ENCODE measurements around the gene KCNJ12. TPM values are rescaled to one million over a fixed set of nuclear protein-coding genes. Genes with fewer than 3 reads are reported as not detected.

KCNJ12 gene
- total RNA-seq, 1 experiment from 2014 or later = 2.3 TPM

DNA sequence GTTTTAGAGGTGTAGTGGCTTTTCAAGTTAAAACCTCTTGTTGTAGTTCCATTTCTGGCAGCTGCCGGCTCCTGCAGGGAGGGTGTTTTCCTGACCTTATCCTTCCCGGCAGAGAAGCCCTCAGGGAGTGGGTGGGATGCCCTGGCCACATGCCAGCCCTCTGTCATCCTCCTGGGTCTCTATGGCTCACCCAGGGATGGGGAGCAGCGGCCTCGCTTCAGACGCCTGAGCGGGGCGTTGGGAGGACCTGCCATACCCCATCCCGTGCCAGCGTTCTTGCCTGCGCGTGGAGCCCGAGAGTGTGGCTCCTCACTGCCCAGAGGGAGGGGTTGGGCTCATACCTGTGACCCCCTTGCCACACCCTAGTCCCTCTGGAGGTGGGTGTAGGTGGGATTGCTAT is 11.9 kb downstream of the KCNJ12 start:
- no peak for DNase-seq (ENCODE audit: low spot score)
- Mint-ChIP-seq H3K4me3 (no peak overlapping the region), H3K36me3 (no peaks in the 10 kb centered on the region), H3K4me1 (no peaks in the 10 kb centered on the region), H3K27me3 (ENCODE audit: low read depth) (no peaks in the 10 kb centered on the region), H3K9me3 (no peaks in the 10 kb centered on the region), H3K27ac (no peak overlapping the region)
- no peak for ATAC-seq
- ChIA-PET CTCF (no interaction called here), POLR2A (no interaction called here)
- TF ChIP-seq, protein P1, sequence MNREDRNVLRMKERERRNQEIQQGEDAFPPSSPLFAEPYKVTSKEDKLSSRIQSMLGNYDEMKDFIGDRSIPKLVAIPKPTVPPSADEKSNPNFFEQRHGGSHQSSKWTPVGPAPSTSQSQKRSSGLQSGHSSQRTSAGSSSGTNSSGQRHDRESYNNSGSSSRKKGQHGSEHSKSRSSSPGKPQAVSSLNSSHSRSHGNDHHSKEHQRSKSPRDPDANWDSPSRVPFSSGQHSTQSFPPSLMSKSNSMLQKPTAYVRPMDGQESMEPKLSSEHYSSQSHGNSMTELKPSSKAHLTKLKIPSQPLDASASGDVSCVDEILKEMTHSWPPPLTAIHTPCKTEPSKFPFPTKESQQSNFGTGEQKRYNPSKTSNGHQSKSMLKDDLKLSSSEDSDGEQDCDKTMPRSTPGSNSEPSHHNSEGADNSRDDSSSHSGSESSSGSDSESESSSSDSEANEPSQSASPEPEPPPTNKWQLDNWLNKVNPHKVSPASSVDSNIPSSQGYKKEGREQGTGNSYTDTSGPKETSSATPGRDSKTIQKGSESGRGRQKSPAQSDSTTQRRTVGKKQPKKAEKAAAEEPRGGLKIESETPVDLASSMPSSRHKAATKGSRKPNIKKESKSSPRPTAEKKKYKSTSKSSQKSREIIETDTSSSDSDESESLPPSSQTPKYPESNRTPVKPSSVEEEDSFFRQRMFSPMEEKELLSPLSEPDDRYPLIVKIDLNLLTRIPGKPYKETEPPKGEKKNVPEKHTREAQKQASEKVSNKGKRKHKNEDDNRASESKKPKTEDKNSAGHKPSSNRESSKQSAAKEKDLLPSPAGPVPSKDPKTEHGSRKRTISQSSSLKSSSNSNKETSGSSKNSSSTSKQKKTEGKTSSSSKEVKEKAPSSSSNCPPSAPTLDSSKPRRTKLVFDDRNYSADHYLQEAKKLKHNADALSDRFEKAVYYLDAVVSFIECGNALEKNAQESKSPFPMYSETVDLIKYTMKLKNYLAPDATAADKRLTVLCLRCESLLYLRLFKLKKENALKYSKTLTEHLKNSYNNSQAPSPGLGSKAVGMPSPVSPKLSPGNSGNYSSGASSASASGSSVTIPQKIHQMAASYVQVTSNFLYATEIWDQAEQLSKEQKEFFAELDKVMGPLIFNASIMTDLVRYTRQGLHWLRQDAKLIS (CRISPR knock-in tag; IDR thresholded peaks at IDR 0.05; ENCODE audit: borderline replicate concordance) = no peak
- TF ChIP-seq ZNF416 (CRISPR knock-in tag; IDR thresholded peaks at IDR 0.05) (no peak), GTF2I (CRISPR knock-in tag; conservative IDR thresholded peaks at IDR 0.05) (no peak), FOXK1 (CRISPR knock-in tag; IDR thresholded peaks at IDR 0.05) (no peak), NR1H2 (CRISPR knock-in tag; IDR thresholded peaks at IDR 0.05) (no peak), ESRRA (CRISPR knock-in tag; IDR thresholded peaks at IDR 0.05; ENCODE audit: borderline replicate concordance) (no peak), ZNF219 (CRISPR knock-in tag; IDR thresholded peaks at IDR 0.05; ENCODE audit: borderline replicate concordance) (no peak), ZNF423 (CRISPR knock-in tag; IDR thresholded peaks at IDR 0.05) (no peak), NFATC4 (CRISPR knock-in tag; IDR thresholded peaks at IDR 0.05) (no peak), MXD4 (CRISPR knock-in tag; IDR thresholded peaks at IDR 0.05; ENCODE audit: borderline replicate concordance) (no peak)
- TF ChIP-seq, protein P2, sequence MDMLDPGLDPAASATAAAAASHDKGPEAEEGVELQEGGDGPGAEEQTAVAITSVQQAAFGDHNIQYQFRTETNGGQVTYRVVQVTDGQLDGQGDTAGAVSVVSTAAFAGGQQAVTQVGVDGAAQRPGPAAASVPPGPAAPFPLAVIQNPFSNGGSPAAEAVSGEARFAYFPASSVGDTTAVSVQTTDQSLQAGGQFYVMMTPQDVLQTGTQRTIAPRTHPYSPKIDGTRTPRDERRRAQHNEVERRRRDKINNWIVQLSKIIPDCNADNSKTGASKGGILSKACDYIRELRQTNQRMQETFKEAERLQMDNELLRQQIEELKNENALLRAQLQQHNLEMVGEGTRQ (CRISPR knock-in tag; IDR thresholded peaks at IDR 0.05) = no peak
- TF ChIP-seq, protein P3, sequence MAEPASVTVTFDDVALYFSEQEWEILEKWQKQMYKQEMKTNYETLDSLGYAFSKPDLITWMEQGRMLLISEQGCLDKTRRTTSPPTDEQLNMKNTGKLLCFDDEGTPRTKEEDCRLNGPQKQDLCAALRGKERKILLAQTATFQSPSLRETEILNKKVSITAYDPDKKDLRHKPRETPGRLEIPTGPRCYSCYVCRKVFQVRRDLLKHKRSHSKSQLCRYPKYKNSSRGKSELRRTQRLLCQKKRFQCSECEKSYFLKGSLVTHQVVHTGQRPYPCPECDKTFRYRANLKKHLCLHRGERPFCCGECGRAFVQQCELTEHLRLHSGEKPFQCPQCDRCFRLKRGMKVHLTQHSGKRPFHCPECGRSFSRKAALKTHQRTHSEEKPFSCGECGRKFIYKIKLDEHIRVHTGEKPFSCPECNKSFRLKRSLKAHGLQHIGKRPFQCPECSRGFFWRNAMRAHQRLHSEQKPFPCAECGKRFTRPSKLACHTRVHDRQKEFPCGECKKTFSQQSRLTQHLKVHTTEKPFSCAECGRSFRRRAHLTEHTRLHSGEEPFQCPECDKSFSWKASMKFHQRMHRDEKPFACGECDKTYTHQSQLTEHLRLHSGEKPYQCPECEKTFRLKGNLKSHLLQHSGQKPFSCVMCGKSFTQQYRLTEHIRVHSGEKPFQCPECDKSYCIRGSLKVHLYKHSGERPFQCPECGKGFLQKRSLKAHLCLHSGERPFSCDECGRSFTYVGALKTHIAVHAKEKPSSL (CRISPR knock-in tag; conservative IDR thresholded peaks at IDR 0.05) = no peak
- TF ChIP-seq, protein P4, sequence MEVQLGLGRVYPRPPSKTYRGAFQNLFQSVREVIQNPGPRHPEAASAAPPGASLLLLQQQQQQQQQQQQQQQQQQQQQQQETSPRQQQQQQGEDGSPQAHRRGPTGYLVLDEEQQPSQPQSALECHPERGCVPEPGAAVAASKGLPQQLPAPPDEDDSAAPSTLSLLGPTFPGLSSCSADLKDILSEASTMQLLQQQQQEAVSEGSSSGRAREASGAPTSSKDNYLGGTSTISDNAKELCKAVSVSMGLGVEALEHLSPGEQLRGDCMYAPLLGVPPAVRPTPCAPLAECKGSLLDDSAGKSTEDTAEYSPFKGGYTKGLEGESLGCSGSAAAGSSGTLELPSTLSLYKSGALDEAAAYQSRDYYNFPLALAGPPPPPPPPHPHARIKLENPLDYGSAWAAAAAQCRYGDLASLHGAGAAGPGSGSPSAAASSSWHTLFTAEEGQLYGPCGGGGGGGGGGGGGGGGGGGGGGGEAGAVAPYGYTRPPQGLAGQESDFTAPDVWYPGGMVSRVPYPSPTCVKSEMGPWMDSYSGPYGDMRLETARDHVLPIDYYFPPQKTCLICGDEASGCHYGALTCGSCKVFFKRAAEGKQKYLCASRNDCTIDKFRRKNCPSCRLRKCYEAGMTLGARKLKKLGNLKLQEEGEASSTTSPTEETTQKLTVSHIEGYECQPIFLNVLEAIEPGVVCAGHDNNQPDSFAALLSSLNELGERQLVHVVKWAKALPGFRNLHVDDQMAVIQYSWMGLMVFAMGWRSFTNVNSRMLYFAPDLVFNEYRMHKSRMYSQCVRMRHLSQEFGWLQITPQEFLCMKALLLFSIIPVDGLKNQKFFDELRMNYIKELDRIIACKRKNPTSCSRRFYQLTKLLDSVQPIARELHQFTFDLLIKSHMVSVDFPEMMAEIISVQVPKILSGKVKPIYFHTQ (CRISPR knock-in tag; IDR thresholded peaks at IDR 0.05) = no peak
- TF ChIP-seq, protein P5, sequence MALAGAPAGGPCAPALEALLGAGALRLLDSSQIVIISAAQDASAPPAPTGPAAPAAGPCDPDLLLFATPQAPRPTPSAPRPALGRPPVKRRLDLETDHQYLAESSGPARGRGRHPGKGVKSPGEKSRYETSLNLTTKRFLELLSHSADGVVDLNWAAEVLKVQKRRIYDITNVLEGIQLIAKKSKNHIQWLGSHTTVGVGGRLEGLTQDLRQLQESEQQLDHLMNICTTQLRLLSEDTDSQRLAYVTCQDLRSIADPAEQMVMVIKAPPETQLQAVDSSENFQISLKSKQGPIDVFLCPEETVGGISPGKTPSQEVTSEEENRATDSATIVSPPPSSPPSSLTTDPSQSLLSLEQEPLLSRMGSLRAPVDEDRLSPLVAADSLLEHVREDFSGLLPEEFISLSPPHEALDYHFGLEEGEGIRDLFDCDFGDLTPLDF (CRISPR knock-in tag; IDR thresholded peaks at IDR 0.05) = no peak
- TF ChIP-seq, protein P6, sequence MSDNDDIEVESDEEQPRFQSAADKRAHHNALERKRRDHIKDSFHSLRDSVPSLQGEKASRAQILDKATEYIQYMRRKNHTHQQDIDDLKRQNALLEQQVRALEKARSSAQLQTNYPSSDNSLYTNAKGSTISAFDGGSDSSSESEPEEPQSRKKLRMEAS (CRISPR knock-in tag; IDR thresholded peaks at IDR 0.05) = no peak
